ENCODE data around the gene NR1H4.

- no peak for TF ChIP-seq POLR2A (IDR thresholded peaks at IDR 0.05)
- TF ChIP-seq POLR2AphosphoS5 (IDR thresholded peaks at IDR 0.05): no peak
- no peak for TF ChIP-seq CTCF (IDR thresholded peaks at IDR 0.05)
Observed at GRCh38 chr12:100610666-100611430, 137.2 kb downstream of the NR1H4 start.

Measured in breast epithelium (tissue), 3 donors.